ENCODE measurements around the gene MRPS35.

Gene MRPS35

DNA sequence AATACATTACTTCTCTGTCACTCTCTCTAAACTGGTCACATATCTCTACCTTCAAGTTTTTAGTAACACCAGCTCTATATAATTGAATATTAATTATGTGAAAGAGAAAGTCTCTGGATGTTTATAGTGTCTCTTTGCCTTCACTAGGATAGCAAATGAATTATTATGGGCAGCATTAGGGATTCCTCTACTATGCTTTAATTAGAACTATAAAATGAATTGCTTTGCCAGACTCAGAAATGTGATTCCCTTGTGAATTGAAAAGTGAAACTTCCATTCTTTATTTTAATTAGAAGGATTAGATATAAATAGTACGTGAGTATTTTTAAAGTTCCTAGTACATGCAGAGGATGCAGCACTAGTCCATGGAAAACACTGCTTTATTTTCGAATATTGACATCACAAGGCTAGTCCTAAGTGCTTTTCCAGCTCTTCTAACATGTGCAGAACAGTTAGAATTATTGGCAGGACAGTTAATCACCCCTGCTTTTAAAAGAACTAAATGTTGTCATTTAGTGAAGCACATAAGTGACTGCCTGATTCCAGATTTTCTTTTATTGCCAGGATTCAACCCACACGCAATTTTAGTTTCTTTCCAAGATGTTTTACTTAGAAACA is 37.4 kb upstream of the MRPS35 start:
- in situ Hi-C loops (cut with MboI; ENCODE audit: low pct_unique_long_range_greater_than_20kb, low sequenced_read_pairs, unreplicated experiment): no loop called here
- DNase-seq (ENCODE audit: low spot score): no peak
- TF ChIP-seq CTCF (IDR thresholded peaks at IDR 0.05; ENCODE audit: extremely low read depth, insufficient read depth, missing control alignments): no peak

DNA sequence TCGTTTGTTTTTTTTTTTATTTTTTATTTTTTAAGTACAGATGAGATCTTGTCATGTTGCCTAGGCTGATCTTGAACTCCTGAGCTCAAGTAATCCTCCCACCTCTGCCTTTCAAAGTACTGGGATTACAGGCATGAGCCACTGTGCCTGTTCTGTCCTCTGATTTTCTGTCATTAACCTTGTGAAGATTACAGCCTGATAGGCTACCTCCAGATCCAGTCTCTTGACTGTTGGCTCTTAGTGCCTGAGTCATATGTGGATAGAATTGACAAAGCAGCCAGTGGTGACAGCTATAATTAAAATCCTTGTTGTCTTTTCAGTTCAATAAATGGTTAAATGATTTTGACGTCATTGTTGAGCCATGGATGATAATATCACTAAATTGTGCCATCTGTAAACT is 35.6 kb upstream of the MRPS35 start:
- TF ChIP-seq CTCF (IDR thresholded peaks at IDR 0.05; ENCODE audit: extremely low read depth, insufficient read depth, missing control alignments): no peak
- in situ Hi-C loops (cut with MboI; ENCODE audit: low pct_unique_long_range_greater_than_20kb, low sequenced_read_pairs, unreplicated experiment): no loop called here
- no peak for DNase-seq (ENCODE audit: low spot score)

GRCh38 chr12:27680619-27681018 is 30.0 kb upstream of the MRPS35 start:
- in situ Hi-C loops (cut with MboI; ENCODE audit: low pct_unique_long_range_greater_than_20kb, low sequenced_read_pairs, unreplicated experiment): no loop called here
- TF ChIP-seq CTCF (IDR thresholded peaks at IDR 0.05; ENCODE audit: extremely low read depth, insufficient read depth, missing control alignments): no peak
- DNase-seq (ENCODE audit: low spot score): no peak

- TF ChIP-seq CTCF (IDR thresholded peaks at IDR 0.05; ENCODE audit: extremely low read depth, insufficient read depth, missing control alignments): no peak
- DNase-seq (ENCODE audit: low spot score): no peak
- in situ Hi-C loops (cut with MboI; ENCODE audit: low pct_unique_long_range_greater_than_20kb, low sequenced_read_pairs, unreplicated experiment): no loop called here
These were observed 28.1 kb upstream of the MRPS35 start for GRCh38 chr12:27682534-27682933.

- TF ChIP-seq CTCF (IDR thresholded peaks at IDR 0.05; ENCODE audit: extremely low read depth, insufficient read depth, missing control alignments): no peak
- in situ Hi-C loops (cut with MboI; ENCODE audit: low pct_unique_long_range_greater_than_20kb, low sequenced_read_pairs, unreplicated experiment): no loop called here
- DNase-seq (ENCODE audit: low spot score): no peak
These were observed 25.4 kb upstream of the MRPS35 start for GRCh38 chr12:27685274-27685673.

GRCh38 chr12:27686147-27686546 is 24.5 kb upstream of the MRPS35 start:
- in situ Hi-C loops (cut with MboI; ENCODE audit: low pct_unique_long_range_greater_than_20kb, low sequenced_read_pairs, unreplicated experiment): no loop called here
- TF ChIP-seq CTCF (IDR thresholded peaks at IDR 0.05; ENCODE audit: extremely low read depth, insufficient read depth, missing control alignments): no peak
- no peak for DNase-seq (ENCODE audit: low spot score)

- TF ChIP-seq CTCF (IDR thresholded peaks at IDR 0.05; ENCODE audit: extremely low read depth, insufficient read depth, missing control alignments): no peak
- in situ Hi-C loops (cut with MboI; ENCODE audit: low pct_unique_long_range_greater_than_20kb, low sequenced_read_pairs, unreplicated experiment): no loop called here
- DNase-seq (ENCODE audit: low spot score): no peak
These were observed 22.0 kb upstream of the MRPS35 start for GRCh38 chr12:27688671-27689070.
